Ishikawa (cell line): Measurements from ENCODE around the gene CFAP46.

Source experiments
- EP300 ChIP-seq: IDR thresholded peaks from 2 replicates; pipeline ENCODE4 v1.6.1; 2012; ENCODE audit warnings: borderline replicate concordance
- MAX ChIP-seq: IDR thresholded peaks from 2 replicates; pipeline ENCODE4 v1.6.1; 2012
- RAD21 ChIP-seq: IDR thresholded peaks from 2 replicates; pipeline ENCODE4 v1.6.1; 2012; ENCODE audit warnings: low read depth
- REST ChIP-seq: IDR thresholded peaks from 2 replicates; pipeline ENCODE4 v1.6.1; 2012; ENCODE audit warnings: low read depth, mild to moderate bottlenecking
- TAF1 ChIP-seq: IDR thresholded peaks from 2 replicates; pipeline ENCODE4 v1.6.1; 2012; ENCODE audit warnings: low read depth, mild to moderate bottlenecking
- TEAD4 ChIP-seq: IDR thresholded peaks from 2 replicates; pipeline ENCODE4 v1.6.1; 2012
- YY1 ChIP-seq: IDR thresholded peaks from 2 replicates; pipeline ENCODE4 v1.6.1; 2012; ENCODE audit warnings: low read depth

GRCh38 chr10:132974886-132975830 is 32.8 kb upstream of the CFAP46 start:
- TF ChIP-seq REST (no peak), YY1 (no peak), EP300 (no peak), RAD21 (no peak), TAF1 (no peak), MAX (no peak), TEAD4 (no peak)
